Neural cell (in vitro differentiated cells): Measurements from ENCODE around the gene UBE2E1. TPM values are rescaled to one million over a fixed set of nuclear protein-coding genes. Genes with fewer than 3 reads are reported as not detected.

Experiments used
- H2AFZ ChIP-seq: fragments of 200-600, 300-800 bp; sonication (generic), shearing (Covaris generic); 2 replicates; pipeline ENCODE4 v1.6.0; 2014; ENCODE audit warnings: low read depth, mild to moderate bottlenecking, antibody characterized with exemption, low read length, moderate library complexity
- H3F3A ChIP-seq: fragments of 200-600 bp; shearing (Covaris generic); 2 replicates; pipeline ENCODE4 v1.6.1; 2016; ENCODE audit warnings: mild to moderate bottlenecking, moderate library complexity, mixed read lengths, antibody characterized with exemption, low read length; ENCODE audit not compliant: insufficient read depth, poor library complexity, severe bottlenecking
- H3K27ac ChIP-seq: fragments of 200-600, 300-800 bp; sonication (generic), shearing (Covaris generic); 2 replicates; pipeline ENCODE4 v1.5.1; 2014; ENCODE audit warnings: mild to moderate bottlenecking, low read length, moderate library complexity
- H3K27me3 ChIP-seq: fragments of 300-800, 200-600 bp; sonication (generic), shearing (Covaris generic); 2 replicates; pipeline ENCODE4 v1.6.0; 2014; ENCODE audit warnings: mild to moderate bottlenecking, low read depth, low read length, moderate library complexity; ENCODE audit not compliant: insufficient read depth
- H3K36me3 ChIP-seq: fragments of 300-800, 200-600 bp; sonication (generic), shearing (Covaris generic); 2 replicates; pipeline ENCODE4 v1.5.1; 2014; ENCODE audit warnings: mild to moderate bottlenecking, antibody characterized with exemption, low read length, moderate library complexity; ENCODE audit not compliant: insufficient read depth
- H3K4me2 ChIP-seq: fragments of 300-800, 200-600 bp; sonication (generic), shearing (Covaris generic); 2 replicates; pipeline ENCODE4 v1.6.0; 2014; ENCODE audit warnings: mild to moderate bottlenecking, low read length
- H3K4me3 ChIP-seq: fragments of 300-800, 200-600 bp; sonication (generic), shearing (Covaris generic); 2 replicates; pipeline ENCODE4 v1.5.1; 2014; ENCODE audit warnings: mild to moderate bottlenecking, low read length, moderate library complexity
- H3K79me2 ChIP-seq: fragments of 200-600 bp; shearing (Covaris generic); replicated peaks from 2 replicates; pipeline ENCODE4 v1.6.0; 2014; ENCODE audit warnings: mild to moderate bottlenecking, low read length, moderate library complexity; ENCODE audit not compliant: insufficient read depth
- H3K9ac ChIP-seq: fragments of 300-800, 200-600 bp; sonication (generic), shearing (Covaris generic); 2 replicates; pipeline ENCODE4 v1.6.1; 2016; ENCODE audit warnings: mild to moderate bottlenecking, low read length, mixed read lengths
- H3K9me2 ChIP-seq: fragments of 200-600 bp; shearing (Covaris generic); 2 replicates; pipeline ENCODE4 v1.6.1; 2016; ENCODE audit warnings: mild to moderate bottlenecking, low read length, mixed read lengths; ENCODE audit not compliant: insufficient read depth
- H3K9me3 ChIP-seq: fragments of 200-600, 300-800 bp; sonication (generic), shearing (Covaris generic); 2 replicates; pipeline ENCODE4 v1.6.1; 2016; ENCODE audit warnings: mild to moderate bottlenecking, mixed run types, low read length, moderate library complexity, mixed read lengths
- H4K20me1 ChIP-seq: fragments of 200-600 bp; shearing (Covaris generic); 2 replicates; pipeline ENCODE4 v1.6.1; 2016; ENCODE audit warnings: mild to moderate bottlenecking, mixed run types; ENCODE audit not compliant: insufficient read depth
- CTCF ChIP-seq: fragments of 450-650 bp; IDR thresholded peaks from 2 replicates; pipeline ENCODE4 v1.5.1; 2014; ENCODE audit warnings: antibody characterized with exemption, mild to moderate bottlenecking, moderate library complexity; ENCODE audit not compliant: poor library complexity, severe bottlenecking
- EP300 ChIP-seq: fragments of 450-650 bp; conservative IDR thresholded peaks from 2 replicates; pipeline ENCODE4 v1.6.1; 2014; ENCODE audit warnings: antibody characterized with exemption, mild to moderate bottlenecking, moderate library complexity; ENCODE audit not compliant: poor library complexity, severe bottlenecking
- EZH2 ChIP-seq: fragments of 200-600, 300-800 bp; shearing (Covaris generic), sonication (generic); IDR thresholded peaks from 2 replicates; pipeline ENCODE4 v1.6.1; 2014; ENCODE audit warnings: antibody characterized with exemption, low read length, borderline replicate concordance, mild to moderate bottlenecking; ENCODE audit not compliant: insufficient read depth, poor library complexity, severe bottlenecking
- MXI1 ChIP-seq: fragments of 450-650 bp; conservative IDR thresholded peaks from 2 replicates; pipeline ENCODE4 v1.6.1; 2014; ENCODE audit warnings: antibody characterized with exemption, mild to moderate bottlenecking; ENCODE audit not compliant: poor library complexity, severe bottlenecking
- POLR2AphosphoS5 ChIP-seq: IDR thresholded peaks from 2 replicates; pipeline ENCODE4 v1.6.1; 2012
- RAD21 ChIP-seq: fragments of 450-650 bp; conservative IDR thresholded peaks from 2 replicates; pipeline ENCODE4 v1.6.1; 2014; ENCODE audit warnings: antibody characterized with exemption, mild to moderate bottlenecking, moderate library complexity
- REST ChIP-seq: IDR thresholded peaks from 2 replicates; pipeline ENCODE4 v1.6.1; 2012; ENCODE audit warnings: borderline replicate concordance
- SMC3 ChIP-seq: fragments of 450-650 bp; conservative IDR thresholded peaks from 2 replicates; pipeline ENCODE4 v1.6.1; 2014; ENCODE audit warnings: antibody characterized with exemption, mild to moderate bottlenecking, moderate library complexity; ENCODE audit not compliant: poor library complexity
- TAF1 ChIP-seq: IDR thresholded peaks from 2 replicates; pipeline ENCODE4 v1.6.1; 2012; ENCODE audit warnings: low read depth
- polyA plus RNA-seq: library from polyadenylated mRNA; depleted of rRNA; stranded (reverse); fragments of >200 nt; gene quantifications from 2 replicates; pipeline ENCODE4 v1.2.3, GENCODE V29; 2014

UBE2E1 gene
- polyA plus RNA-seq, 1 donor from 2014 or later: 157 TPM

DNA sequence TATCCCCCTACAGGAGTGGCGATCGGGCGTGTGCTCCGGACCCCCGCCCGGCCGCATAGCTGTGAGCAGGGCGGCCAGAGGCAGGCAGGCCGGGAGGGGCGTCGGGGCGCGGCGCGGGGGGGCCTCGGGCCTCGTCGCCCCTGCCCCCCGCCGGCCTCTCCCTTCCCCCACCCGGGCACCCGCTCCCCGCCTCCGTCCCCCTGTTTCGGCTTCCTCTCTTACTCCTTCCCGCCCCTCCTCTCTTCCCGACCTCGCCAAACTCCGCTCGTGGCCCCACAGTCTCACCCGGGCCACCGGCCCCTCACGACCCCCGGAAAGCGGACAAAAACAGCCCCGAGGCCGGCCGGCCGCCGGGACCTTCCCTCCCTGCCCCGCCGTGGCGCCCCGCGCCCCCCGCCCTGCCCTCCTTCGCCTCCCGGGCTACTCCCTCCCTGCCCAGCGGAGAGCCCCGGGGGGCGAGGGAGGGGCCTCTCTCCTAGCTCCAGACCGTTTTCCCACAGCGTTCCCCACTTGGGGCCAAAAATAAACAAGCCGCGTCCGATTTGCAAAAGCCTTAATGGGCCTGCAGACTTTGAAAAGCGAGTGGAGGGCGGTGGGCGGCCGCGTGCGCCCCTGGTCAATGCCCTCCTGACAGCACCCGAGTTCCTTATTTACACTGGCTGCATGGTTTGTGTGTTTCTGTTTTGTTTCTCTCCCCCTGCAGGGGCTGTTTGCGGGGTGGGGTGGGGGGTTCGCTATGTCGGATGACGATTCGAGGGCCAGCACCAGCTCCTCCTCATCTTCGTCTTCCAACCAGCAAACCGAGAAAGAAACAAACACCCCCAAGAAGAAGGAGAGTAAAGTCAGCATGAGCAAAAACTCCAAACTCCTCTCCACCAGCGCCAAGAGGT lies 1.0 kb downstream of the UBE2E1 start:
- Histone ChIP-seq H2AFZ (peak overlapping the region; percentile 16), H3K9me3 (no peaks in the 10 kb centered on the region), H3K9me2 (no peaks in the 10 kb centered on the region), H3K27me3 (peaks cover 8% of the 10 kb centered on the region), H3K36me3 (no peaks in the 10 kb centered on the region), H3K4me3 (peak overlapping the region; percentile 79), H3K4me2 (peak overlapping the region; percentile 56), H3K27ac (no peak overlapping the region), H3K9ac (peak overlapping the region; percentile 73), H3K79me2 (no peaks in the 10 kb centered on the region), H4K20me1 (no peaks in the 10 kb centered on the region), H3F3A (no peaks in the 10 kb centered on the region)
- TF ChIP-seq MXI1 (peak; percentile 23), TAF1 (no peak)

DNA sequence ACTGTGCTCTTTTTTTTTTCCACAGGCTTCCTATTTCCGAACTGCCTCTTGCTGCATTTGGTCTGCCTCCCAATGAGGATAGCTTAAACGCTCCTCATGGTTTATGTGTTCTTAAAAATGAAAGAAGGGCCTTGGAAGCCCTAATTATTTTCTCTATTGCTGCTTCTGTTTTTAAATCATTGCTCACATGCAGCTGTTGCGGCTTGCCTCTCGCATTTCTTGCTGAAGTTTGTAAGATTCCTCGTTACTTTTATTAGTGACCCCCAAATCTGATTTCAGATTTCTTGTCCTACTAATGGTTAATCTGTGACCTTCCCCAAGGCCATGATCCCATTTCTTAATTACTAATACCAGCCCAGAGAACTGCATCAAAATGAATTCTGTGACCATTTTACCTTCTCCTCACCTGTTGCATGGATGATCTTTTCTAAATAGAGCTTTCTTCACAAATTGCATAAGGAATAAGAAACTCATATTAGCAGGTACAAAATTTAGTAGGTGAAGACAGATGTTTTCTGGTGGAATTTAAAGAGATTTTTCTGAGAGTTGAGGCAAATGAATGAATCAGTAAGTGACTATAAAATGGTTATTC lies 1.8 kb downstream of the UBE2E1 start:
- Histone ChIP-seq H3K4me3 (peak overlapping the region; percentile 79), H3K27me3 (peaks cover 8% of the 10 kb centered on the region), H3K79me2 (peaks cover 6% of the 10 kb centered on the region), H3K9me2 (no peaks in the 10 kb centered on the region), H3F3A (no peaks in the 10 kb centered on the region), H3K36me3 (no peaks in the 10 kb centered on the region), H3K4me2 (peak overlapping the region; percentile 56), H4K20me1 (no peaks in the 10 kb centered on the region), H2AFZ (no peak overlapping the region), H3K9ac (peak overlapping the region; percentile 73), H3K9me3 (no peaks in the 10 kb centered on the region), H3K27ac (no peak overlapping the region)
- no peak for TF ChIP-seq REST
- TF ChIP-seq TAF1: no peak
- TF ChIP-seq CTCF: no peak
- TF ChIP-seq EZH2: no peak
- TF ChIP-seq MXI1: no peak
- TF ChIP-seq SMC3: no peak
- no peak for TF ChIP-seq POLR2AphosphoS5
- TF ChIP-seq EP300: no peak
- no peak for TF ChIP-seq RAD21
